ENCODE data around the gene INSYN2A. TPM values are rescaled to one million over a fixed set of nuclear protein-coding genes. Genes with fewer than 3 reads are reported as not detected.

INSYN2A gene, protein sequence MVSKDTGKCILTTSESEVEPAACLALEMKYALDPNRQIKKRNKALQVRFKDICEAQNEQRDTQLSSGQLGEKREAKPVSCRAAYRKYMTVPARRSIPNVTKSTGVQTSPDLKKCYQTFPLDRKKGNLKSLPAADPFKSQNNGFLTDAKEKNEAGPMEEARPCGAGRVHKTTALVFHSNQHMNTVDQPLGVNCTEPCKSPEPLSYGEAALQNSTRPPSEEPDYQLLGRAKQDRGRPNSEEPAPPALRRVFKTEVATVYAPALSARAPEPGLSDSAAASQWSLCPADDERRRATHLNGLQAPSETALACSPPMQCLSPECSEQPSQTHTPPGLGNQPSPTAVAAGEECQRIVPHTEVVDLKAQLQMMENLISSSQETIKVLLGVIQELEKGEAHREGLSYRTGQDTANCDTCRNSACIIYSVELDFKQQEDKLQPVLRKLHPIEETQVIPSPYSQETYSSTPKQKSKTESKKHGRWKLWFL
- 15.9 TPM for total RNA-seq

DNA sequence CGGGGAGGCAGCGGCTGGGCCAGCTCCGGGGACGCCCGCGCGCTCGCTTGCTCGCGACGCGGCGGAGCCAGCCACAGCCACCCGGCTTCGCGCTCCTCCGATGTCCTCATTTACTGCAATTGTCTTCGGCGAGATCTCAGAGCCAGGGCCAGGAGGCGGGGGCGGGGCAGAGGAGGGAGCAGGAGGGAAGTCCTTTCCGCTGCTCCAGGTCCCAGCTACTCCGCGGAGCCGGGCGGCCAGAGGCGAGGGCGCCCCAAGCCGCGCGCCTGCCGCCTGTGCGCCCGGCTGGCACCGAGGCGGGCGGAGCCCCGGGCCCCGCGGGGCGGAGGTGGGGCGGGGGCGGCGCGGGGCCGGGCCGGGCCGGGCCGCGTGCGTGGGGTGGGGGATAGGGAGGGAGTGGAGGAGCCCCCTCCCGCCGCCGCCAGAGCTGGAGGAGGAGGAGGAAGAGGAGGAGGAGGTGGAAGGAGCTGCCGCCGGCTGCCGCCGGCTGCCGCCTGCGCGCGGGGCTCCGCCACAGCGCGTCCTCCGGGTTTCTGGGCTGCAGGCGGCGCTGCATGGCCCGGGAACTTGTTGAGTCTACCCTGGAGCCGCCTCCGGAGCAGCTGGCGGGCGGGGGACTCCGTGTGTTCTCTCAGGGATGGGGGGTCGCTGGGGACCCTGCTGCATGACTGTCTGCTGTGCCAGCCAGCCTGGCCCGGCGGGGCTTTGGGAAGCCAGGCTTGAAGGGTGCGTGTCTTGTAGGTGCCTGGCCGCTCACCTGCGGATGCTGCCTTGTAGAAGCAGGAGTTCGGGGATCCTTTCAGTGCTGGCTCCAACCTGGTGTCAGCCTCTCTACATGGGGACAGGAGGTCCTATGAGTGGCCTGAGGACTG lies at the start of gene INSYN2A:
TSS of gene INSYN2A (minus strand) at position 310 of the 872 bp plus-strand sequence. CDS start 20,196 bp downstream, outside the sequence.
- DNase-seq (ENCODE audit: low spot score in 2 of 2) (peak; percentile 67 to 69), FAIRE-seq (no peak)

DNA sequence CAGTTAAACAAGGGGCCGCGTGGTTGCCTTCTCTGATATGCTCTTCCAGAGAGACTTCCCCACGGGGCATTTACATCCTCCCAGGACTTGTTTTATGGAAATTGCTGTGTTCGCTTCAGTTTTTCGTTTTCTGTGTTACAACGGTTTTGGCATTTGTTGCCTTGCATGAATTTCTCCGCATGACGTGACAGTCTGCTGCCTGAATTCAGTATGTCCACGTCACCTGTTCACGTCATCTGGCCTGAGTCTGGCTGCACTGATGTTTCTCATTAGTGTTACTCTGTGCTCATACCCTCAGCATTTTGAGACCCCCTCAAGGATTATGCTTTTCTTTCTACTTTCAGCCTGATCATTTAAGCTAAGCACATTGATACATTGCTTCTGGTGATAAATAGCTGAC lies 49.1 kb upstream of the INSYN2A start:
- DNase-seq (ENCODE audit: low spot score in 2 of 2), result no peak
- no peak for FAIRE-seq

DNA sequence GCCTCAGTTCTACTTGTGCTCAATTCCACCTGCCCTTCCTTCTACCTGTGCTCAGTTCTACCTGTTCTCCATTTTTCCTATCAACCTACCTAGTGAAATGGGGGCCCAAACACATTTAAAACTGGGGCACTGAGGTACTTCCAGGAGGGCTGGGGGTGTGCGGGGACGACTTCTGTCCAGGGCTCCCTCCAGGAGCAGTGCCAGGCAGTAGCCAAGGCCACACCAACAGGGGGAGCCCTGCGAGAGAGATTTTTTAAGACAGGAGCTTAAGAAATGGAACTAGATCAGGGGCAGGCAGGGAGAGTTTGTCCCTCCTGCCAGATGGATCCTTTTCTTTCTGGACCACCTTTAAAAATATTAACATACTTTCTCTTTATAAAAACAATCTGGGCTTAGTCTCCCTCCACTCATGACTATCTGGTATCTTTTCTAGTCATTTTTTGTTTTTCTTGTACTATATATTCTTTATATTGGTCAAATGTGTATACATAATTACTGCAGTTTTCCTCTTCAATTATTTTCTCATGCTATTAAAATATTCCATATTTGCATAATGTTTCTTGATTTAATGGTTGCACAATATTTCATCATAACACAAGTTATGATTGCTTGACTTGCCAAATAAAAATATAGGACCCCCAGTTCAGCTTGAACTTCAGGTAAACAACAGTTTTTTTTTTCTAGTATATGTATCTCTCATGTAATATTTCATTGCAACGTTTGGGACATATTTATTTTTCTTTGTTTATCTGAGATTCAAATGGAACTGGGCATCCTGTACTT lies 47.3 kb upstream of the INSYN2A start:
- no peak for DNase-seq (ENCODE audit: low spot score in 2 of 2)
- FAIRE-seq, result no peak

DNA sequence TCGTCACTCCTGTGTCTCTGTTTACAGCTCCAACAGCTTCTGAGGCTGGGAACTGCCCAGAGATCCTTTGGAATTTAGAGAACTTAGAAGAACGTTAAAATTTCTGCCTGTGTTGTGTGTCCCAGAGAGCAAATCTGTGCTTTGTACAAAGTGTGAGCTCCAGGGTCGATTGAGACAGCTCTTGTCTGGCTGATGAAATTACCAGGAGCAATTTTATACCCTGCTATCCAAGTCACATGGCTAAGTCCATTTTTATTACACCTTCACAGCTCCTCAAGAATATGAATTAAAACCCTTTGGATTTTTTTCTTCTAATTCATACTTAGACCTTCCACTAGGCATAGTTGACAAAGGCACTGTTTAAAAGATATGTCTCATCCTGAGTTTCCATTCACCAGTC lies 46.5 kb upstream of the INSYN2A start:
- no peak for DNase-seq (ENCODE audit: low spot score in 2 of 2)
- FAIRE-seq, result no peak

DNA sequence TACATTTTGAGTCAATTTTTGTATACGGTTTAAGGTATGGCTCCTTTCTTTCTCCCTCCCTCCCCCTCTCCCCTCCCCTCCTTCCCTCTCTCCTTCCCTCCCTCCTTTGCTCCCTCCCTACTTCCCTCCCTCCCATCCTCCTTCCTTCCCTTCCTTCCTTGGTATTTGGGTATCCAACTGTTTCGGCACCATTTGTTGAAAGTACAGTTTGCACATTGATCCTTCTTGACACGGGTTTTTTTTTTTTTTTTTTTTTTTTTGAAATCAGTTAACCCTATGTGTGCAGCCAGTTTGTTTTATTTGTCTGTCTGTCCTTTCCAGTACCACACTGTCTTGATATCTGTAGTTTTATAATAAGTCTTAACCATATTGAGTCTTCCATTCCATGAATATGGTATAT lies 39.9 kb upstream of the INSYN2A start:
- no peak for DNase-seq (ENCODE audit: low spot score in 2 of 2)
- FAIRE-seq, result no peak

DNA sequence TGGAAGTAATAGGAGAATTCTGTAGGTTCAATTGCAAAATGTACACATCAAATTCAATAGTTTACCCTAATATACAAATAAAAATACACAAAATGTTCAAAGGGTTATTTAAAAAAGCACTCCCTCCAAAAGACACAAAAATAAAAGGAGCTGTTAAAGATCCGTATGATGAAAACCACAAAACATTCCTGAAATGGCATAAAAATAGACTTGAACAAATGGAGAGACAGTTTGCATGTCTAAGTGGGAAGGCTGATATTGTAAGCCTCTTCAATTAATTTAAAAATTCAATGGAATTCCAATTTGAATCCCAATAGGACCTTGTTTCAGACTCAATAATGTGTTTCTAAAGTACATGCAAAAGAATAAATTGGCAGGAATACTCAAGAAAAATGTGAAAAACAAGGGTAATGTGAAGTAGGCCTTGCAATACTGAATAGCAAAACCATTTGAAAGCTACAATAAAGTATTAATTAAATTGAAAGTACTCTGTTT lies 38.0 kb upstream of the INSYN2A start:
- FAIRE-seq (no peak), DNase-seq (ENCODE audit: low spot score in 2 of 2) (no peak)

DNA sequence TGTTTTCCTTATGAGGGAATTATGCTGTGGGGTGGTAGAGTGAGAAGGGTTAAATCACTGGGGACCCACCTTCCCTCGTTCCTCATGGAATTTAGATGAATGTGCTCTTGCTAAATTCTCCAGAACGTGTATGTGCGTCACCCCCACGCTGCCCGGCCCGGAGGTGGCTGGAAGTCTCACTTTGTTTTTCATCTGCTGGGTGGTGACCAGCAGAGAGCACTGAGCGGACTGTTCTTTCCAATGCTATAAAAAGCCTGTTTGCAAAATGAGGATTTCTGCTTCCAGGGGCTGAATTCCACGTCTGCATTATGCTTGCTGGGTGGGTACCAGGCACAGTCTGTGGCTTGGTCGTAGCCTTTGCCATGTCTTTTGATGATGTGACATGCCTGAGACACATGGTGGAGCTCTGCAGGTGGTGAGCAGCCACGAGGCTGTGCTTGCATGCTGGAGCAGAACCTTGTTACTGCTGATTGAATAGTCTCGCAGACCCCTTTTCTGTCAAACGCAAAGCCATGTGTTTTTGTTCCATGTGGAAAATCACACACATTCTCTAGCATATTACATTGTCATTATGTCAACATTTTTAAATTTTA lies 31.9 kb upstream of the INSYN2A start:
- no peak for FAIRE-seq
- DNase-seq (ENCODE audit: low spot score in 2 of 2), result peak in 1 of 2 donors; percentile 10

DNA sequence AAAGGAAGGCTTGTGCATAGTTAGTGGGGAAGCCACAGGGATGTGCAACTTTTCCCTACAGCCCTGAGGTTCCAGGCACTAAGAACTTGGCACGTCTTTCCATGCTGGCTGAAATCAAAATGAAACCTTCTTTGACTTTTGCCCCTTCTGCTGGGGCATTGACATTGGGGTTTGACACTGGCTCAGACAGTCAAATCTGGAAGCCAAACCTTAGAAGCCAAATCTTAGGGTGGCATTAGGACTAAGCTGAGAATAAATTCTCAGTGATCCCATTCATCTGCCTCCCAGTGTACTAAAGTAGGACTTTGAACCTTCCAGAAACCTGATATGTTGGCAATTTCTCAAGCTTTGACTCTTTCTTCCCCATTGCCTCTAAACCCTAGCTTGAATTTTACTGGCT lies 31.3 kb upstream of the INSYN2A start:
- no peak for DNase-seq (ENCODE audit: low spot score in 2 of 2)
- no peak for FAIRE-seq

DNA sequence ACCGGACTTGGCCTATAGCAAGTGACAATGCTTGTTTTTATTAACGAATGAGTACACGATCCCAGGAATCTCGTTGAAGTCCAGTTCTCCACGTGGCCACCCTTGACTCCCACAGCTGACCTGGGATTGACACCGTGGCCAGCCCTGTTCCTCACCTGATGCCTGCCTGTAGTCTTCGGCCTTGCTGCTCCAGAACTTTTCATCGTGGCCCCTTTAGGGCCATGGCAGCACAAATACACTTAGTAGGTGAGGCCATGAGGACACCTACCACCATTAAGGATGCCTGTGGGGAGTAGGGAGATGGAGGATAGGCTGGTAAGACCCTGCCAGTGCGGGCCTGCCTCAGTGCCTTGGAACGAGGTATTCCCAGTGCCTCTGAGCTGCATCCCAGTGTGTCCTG lies 30.6 kb upstream of the INSYN2A start:
- DNase-seq (ENCODE audit: low spot score in 2 of 2), result no peak
- no peak for FAIRE-seq

DNA sequence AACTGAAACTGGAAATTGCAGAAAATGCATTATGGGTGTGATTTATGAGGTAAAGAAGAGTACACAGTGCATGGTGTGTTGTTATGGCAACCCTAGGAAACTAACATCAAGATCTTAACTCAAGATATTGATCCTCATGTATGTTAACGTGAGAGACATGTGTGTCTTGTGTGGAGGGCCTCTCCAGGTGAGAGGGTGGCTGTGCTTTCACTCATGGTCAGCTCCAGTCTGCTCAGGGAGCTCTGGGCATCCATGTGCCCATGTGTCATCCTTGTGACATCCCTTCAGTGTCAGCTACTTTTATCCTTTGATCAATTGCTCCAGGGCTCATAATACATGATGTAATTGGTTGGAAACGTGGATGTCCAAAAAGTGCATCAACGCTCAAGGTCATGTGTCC lies 24.9 kb upstream of the INSYN2A start:
- FAIRE-seq, result no peak
- DNase-seq (ENCODE audit: low spot score in 2 of 2), result no peak

DNA sequence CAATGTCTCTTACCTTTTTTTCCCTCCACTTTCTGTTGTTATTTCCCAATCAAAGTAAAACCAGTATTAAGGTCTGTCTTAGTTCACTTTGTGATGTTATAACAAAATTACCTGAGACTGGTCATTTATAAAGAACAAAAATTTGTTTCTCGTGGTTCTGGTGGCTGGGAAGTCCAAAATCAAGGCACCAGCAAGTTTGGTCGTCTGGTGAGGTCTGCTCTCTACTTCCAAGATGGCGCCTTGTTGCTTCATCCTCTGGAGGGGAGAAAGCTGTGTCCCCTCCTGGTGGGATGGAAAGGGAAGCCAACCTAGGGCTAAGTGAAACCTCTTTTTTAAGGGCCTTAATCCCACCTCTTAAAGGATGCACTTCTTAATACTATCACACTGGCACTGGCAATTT lies 22.3 kb upstream of the INSYN2A start:
- no peak for FAIRE-seq
- no peak for DNase-seq (ENCODE audit: low spot score in 2 of 2)

DNA sequence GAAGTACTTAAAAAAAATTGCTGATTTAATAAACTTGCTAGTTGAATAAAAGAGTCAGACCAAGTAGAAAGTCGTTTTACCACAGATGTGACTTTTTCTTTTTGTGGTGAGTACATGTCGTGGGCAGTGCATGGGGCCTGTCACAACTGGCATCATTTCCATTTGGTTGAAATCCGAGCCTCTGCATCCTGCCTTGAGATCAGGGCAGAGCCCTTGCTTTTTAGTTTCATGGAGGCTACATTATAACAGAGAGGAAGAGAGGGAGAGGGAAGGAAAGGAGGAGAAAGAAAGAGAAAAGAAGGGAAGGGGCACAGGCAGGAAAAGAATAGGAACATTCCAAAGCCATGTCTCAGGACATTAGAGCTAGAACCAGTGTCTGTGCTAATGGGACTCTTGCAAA lies 20.4 kb upstream of the INSYN2A start:
- FAIRE-seq (no peak), DNase-seq (ENCODE audit: low spot score in 2 of 2) (no peak)

DNA sequence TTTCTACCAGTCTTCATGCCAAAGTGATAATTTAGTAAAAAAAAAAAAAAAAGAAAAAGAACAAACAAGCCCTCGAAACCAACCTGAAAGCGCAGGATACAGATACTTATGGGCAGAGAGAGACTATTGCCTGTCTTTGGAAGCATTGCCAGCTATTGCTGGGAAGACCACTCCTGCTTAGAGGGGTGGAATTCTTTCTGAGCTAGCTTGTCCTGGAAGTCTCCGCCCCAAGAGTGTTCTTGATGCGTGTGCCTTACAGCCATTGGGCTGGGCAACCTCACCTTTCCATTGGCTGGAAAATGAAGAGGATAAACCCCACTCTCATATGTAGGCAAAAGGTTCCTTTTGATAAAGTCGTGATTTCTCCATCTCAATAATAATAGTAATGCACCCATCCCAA lies 19.9 kb upstream of the INSYN2A start:
- no peak for FAIRE-seq
- DNase-seq (ENCODE audit: low spot score in 2 of 2), result no peak

DNA sequence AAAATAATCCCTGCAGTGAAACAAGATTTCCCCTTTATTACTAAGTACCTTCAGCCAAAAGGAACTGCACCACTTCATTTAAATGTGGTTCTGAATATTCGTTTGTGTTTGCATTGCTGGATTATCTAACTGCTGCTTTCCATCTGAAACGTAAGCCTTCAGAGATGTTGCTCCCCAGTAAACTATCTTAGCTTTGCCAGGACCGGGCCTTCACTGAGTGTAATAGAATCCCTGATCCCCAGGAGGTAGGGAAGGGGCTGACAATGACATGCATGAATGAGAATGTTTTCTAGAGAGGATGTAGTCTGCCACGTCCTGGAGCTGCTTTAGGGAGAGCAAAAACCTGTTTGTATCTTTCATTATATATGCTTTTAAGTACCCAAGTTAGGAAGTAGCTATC lies 19.5 kb upstream of the INSYN2A start:
- no peak for FAIRE-seq
- DNase-seq (ENCODE audit: low spot score in 2 of 2), result no peak

DNA sequence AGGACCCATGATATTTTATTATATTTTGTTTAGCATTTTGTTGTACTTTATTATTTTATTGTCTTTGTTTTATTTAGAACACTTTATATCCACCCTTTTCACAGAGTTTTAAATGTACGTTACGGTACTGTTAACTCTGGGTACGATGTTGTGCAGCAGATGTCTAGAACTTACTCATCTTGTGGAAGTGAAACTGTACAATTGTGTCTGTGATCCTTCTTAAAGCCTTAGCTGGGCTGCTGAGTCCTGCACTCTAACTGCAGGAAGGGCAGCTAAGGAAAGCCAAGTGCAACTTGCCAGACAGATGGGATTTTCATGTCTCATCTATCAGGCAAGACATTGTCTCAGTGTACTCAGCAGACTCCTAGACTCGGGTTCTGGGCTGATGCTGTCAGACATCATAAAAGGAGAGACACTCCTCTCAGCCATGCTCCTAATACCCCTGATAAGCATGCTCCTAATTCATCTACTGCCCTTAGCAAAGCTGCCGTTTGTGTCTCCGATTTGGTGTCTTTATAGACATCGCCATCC lies 14.6 kb upstream of the INSYN2A start:
- FAIRE-seq (no peak), DNase-seq (ENCODE audit: low spot score in 2 of 2) (no peak)

DNA sequence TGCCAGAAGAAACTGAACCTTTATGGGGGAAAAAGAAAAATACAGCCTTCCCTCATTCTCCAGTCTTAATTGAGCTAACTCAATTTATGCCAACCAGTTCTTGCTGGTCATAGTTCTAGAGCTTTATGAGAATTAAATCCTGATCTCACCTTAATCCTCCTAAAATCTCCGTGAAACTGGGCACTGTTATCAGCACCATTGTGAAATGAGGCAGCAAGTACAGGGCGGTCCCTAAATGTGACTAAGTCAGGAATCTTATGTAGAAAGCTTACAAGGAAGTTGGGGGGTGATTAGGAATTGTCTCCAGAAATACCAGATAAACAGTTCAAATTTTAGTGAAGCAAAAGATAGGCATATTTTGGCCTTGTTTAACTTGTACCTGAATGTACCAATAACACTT lies 10.7 kb upstream of the INSYN2A start:
- DNase-seq (ENCODE audit: low spot score in 2 of 2) (no peak), FAIRE-seq (no peak)

DNA sequence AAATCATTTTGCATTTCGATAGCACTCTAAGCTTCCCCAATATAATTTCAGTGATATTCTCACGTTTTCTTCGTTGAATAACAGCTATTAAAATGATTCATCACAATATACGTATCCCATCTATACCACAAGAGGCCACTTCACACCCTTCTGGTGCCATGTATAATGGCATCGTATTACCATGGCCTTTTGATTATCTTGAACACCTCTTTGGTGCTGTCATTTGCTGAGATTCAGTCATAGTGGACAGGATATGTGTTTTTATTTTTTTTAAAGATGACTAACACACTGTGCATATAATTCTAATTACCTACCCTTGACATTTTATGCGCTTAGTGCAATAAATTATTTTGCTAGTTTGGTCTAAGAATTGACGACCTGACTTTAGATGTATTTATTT lies 6.7 kb upstream of the INSYN2A start:
- no peak for FAIRE-seq

DNA sequence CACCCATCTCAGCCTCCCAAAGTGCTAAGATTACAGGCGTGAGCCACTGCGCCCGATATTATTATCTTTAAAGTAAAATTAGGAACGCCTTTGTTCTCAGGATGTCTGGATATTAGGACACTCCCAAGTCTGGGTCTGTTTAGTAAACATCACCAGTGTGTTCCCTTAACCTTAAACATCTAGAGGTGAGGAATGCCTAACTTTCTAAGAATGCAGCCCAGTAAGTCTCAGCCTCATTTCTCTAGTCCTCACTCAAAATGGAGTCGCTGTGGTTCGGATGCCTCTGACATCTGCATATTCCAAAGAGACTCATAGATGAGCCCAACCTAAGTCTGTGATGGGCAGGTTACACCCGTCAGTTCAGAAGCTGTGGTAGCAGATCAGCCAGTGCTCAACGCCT lies 4.3 kb upstream of the INSYN2A start:
- FAIRE-seq, result no peak
- no peak for DNase-seq (ENCODE audit: low spot score in 2 of 2)

More for the DNA sequence above, 6.7 kb upstream of the INSYN2A start:
- no peak for DNase-seq (ENCODE audit: low spot score in 2 of 2)

DNA sequence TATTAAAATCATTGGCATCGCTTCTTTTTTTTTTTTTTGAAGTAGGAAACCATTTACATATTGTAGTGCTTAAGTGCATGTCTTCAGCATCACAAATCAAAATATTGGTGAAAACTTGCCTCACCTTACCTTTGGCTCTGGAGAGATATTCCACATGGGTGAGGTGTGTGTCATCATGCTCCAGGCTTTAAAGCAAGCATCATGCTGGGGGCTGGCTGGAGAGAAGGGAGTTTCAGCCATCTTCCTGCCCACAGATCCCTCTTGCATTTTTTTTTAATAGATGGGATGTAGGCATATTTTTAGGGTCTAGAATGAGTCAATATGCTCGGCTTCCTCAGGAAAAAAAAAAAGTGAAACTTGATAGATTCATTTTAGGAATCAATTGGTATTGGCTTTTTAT lies 2.3 kb upstream of the INSYN2A start:
- DNase-seq (ENCODE audit: low spot score in 2 of 2) (no peak), FAIRE-seq (no peak)

DNA sequence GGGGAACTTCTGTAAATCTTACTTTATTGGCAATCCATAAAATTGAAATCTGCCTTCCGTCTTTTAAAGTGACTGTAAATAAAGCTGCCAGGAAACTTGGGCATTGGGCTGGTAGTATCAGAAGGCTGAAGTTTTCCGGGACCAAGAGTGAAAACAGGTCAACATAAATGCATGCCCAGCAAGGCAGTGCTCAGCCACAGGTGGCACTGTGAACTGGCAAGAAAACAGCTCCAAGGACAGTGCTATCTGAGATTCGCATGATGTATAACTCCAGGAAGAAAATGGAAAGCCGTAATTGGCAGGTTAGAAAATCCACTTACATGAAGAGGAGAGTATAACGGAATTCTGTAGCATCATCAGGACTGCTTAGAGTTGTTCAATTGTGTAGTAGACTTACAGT lies 1.9 kb upstream of the INSYN2A start:
- FAIRE-seq, result no peak
- no peak for DNase-seq (ENCODE audit: low spot score in 2 of 2)

Data from frontal cortex (tissue), 4 donors.